Adrenal gland (tissue), 5 donors: Measurements from ENCODE around the gene GPRC5D.

ENCODE experiments used
- POLR2A ChIP-seq, 2 donors: fragments of 450-650 bp; IDR thresholded peaks; one replicate each; pipeline ENCODE4 v1.6.1; 2017; ENCODE audit warnings: antibody characterized with exemption in 2 of 2, mild to moderate bottlenecking in 2 of 2, moderate library complexity in 1 of 2
- TF ChIP-seq, protein P1 (sequence below), 6 experiments: fragments of 450-650 bp in 4 of 6; fragments of 200-600 bp in 2 of 6; sonication (generic) in 1 of 6; IDR thresholded peaks; 1 replicate in 5 of 6; 2 replicates in 1 of 6; pipeline versions ENCODE4 v1.5.1 to v1.8.0; 2016 to 2021; ENCODE audit warnings: antibody characterized with exemption in 6 of 6, mild to moderate bottlenecking in 2 of 6, moderate library complexity in 1 of 6
- donor health status: DM: no; HTN: no; CAD: no.

DNA sequence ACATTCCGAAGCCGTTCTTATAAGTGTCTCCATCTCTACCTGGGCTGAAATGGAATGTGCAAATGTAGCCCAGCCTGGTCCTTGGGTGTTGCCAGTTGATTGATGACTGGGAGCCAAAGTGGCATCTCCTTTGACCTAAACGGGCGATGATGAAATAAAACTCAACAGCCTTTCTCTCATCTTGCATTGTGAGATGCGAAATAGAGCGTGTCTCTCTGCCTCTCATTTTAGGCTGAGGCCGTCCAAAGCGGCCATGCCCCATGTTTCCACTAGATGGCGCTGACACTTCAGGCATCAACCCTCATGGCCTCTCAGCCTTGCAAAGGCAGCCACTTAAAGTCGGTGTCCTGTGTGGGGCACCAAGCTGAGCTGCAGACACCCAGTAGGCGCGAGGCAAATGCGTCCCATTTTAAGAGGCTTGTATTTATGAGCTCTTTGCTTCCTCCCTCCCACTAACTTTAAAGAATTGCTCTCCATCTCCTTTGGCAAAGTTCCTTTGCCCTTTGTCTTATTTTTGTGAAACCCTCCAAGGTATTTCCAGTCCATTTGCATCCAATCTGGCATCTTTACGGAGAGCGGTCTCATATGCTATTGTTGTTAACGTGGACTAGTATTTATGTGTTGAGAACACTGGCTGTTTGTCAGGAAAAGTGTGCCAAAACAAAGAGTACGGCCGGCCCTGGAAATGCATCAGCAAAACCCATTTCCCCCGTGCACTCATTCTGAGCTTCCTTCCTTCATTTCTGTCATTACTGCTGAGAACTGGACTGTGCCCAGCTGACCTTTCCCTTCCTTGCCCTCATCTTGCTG, 35.6 kb downstream of the GPRC5D start:
- TF ChIP-seq, protein P1, sequence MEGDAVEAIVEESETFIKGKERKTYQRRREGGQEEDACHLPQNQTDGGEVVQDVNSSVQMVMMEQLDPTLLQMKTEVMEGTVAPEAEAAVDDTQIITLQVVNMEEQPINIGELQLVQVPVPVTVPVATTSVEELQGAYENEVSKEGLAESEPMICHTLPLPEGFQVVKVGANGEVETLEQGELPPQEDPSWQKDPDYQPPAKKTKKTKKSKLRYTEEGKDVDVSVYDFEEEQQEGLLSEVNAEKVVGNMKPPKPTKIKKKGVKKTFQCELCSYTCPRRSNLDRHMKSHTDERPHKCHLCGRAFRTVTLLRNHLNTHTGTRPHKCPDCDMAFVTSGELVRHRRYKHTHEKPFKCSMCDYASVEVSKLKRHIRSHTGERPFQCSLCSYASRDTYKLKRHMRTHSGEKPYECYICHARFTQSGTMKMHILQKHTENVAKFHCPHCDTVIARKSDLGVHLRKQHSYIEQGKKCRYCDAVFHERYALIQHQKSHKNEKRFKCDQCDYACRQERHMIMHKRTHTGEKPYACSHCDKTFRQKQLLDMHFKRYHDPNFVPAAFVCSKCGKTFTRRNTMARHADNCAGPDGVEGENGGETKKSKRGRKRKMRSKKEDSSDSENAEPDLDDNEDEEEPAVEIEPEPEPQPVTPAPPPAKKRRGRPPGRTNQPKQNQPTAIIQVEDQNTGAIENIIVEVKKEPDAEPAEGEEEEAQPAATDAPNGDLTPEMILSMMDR (IDR thresholded peaks at IDR 0.05), result peak; percentile 95 to 98 (median 96)
- TF ChIP-seq POLR2A (IDR thresholded peaks at IDR 0.05), result no peak
